ENCODE data around the gene CUEDC2.

The CUEDC2 gene

GRCh38 chr10:102408728-102409603 is 23.4 kb downstream of the CUEDC2 start:
- H3K36me3 ChIP-seq (ENCODE audit: control insufficient read depth, insufficient read depth, low read length), result no peaks in the 10 kb centered on the region
- DNase-seq (ENCODE audit: extremely low read depth, insufficient read length), result no peak
- H3K4me3 ChIP-seq (replicated peaks; ENCODE audit: low read depth, low read length), result peak overlapping the region; percentile 49
- peaks cover 6% of the 10 kb centered on the region for H3K27me3 ChIP-seq (replicated peaks; ENCODE audit: control insufficient read depth, insufficient read depth, low read length)
- no peak for TF ChIP-seq CTCF (IDR thresholded peaks at IDR 0.05; ENCODE audit: insufficient read depth, low read length, poor library complexity, severe bottlenecking)

- Histone ChIP-seq H3K27me3 (replicated peaks; ENCODE audit: control insufficient read depth, insufficient read depth, low read length) (peaks cover 6% of the 10 kb centered on the region), H3K4me3 (replicated peaks; ENCODE audit: low read depth, low read length) (no peak overlapping the region), H3K36me3 (ENCODE audit: control insufficient read depth, insufficient read depth, low read length) (peaks cover 4% of the 10 kb centered on the region)
- no peak for TF ChIP-seq CTCF (IDR thresholded peaks at IDR 0.05; ENCODE audit: insufficient read depth, low read length, poor library complexity, severe bottlenecking)
- DNase-seq (ENCODE audit: extremely low read depth, insufficient read length), result no peak
These were observed 24.1 kb downstream of the CUEDC2 start for GRCh38 chr10:102408131-102408727.

- TF ChIP-seq CTCF (IDR thresholded peaks at IDR 0.05; ENCODE audit: insufficient read depth, low read length, poor library complexity, severe bottlenecking), result no peak
- H3K27me3 ChIP-seq (replicated peaks; ENCODE audit: control insufficient read depth, insufficient read depth, low read length), result peaks cover 6% of the 10 kb centered on the region
- peaks cover 7% of the 10 kb centered on the region for H3K36me3 ChIP-seq (ENCODE audit: control insufficient read depth, insufficient read depth, low read length)
- H3K4me3 ChIP-seq (replicated peaks; ENCODE audit: low read depth, low read length), result no peak overlapping the region
- no peak for DNase-seq (ENCODE audit: extremely low read depth, insufficient read length)
These were observed 24.8 kb downstream of the CUEDC2 start for GRCh38 chr10:102407425-102408130.

GRCh38 chr10:102406815-102407214 is 25.6 kb downstream of the CUEDC2 start:
- no peak overlapping the region for H3K4me3 ChIP-seq (replicated peaks; ENCODE audit: low read depth, low read length)
- no peak for TF ChIP-seq CTCF (IDR thresholded peaks at IDR 0.05; ENCODE audit: insufficient read depth, low read length, poor library complexity, severe bottlenecking)
- H3K27me3 ChIP-seq (replicated peaks; ENCODE audit: control insufficient read depth, insufficient read depth, low read length), result peaks cover 6% of the 10 kb centered on the region
- H3K36me3 ChIP-seq (ENCODE audit: control insufficient read depth, insufficient read depth, low read length), result peaks cover 13% of the 10 kb centered on the region
- no peak for DNase-seq (ENCODE audit: extremely low read depth, insufficient read length)

- TF ChIP-seq CTCF (IDR thresholded peaks at IDR 0.05; ENCODE audit: insufficient read depth, low read length, poor library complexity, severe bottlenecking), result no peak
- no peak for DNase-seq (ENCODE audit: extremely low read depth, insufficient read length)
- Histone ChIP-seq H3K4me3 (replicated peaks; ENCODE audit: low read depth, low read length) (no peak overlapping the region), H3K36me3 (ENCODE audit: control insufficient read depth, insufficient read depth, low read length) (peaks cover 25% of the 10 kb centered on the region), H3K27me3 (replicated peaks; ENCODE audit: control insufficient read depth, insufficient read depth, low read length) (peaks cover 5% of the 10 kb centered on the region)
These were observed 26.7 kb downstream of the CUEDC2 start for GRCh38 chr10:102405632-102406031.
